ENCODE results near the gene GARIN5B. TPM values are rescaled to one million over a fixed set of nuclear protein-coding genes. Genes with fewer than 3 reads are reported as not detected.

GARIN5B gene
- total RNA-seq, 2 experiments from 2014 or later, result not detected

DNA sequence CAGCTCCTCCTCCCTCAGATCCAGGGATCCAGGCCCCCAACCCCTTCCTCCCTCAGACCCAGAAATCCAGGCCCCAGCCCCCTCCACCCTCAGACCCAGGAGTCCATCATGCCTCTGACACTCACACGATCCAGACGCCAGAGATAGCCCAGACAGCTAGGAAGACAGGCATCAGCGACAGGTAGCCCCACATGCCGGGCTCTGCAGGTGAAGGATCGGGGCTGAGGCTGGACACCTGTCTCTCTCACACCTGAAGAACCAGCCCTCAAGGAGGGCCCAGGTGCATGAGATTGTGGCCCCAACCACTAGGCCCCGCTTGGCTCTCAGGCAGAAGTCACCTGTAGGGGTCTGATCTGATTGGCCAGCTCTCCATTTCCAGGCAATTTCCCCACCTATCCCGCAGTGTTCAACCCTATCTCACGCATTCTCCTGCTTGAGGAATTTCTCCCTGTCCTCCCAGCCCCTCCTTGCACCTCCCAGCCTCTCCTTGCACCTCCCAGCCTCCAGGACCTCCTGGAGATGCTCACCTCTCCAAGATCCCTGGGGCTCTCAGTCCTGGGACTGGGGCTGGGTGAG is 42.1 kb downstream of the GARIN5B start:
- H3K36me3 Mint-ChIP-seq (ENCODE audit: low read depth), result no peaks in the 10 kb centered on the region
- H3K4me1 Mint-ChIP-seq (ENCODE audit: low read depth), result no peaks in the 10 kb centered on the region
- intact Hi-C loops (cut with micrococcal nuclease), result no loop called here
- no peak overlapping the region for H3K4me3 Mint-ChIP-seq
- CTCF ChIA-PET, result interaction anchor here (0.9 to 2.4 kb wide), 2 partner anchors 19 to 29 kb away, joined by 3 to 7 read pairs; no protein-coding TSS in a partner anchor
- H3K27ac Mint-ChIP-seq, result no peak overlapping the region
- no peak for DNase-seq
- peaks cover 6% of the 10 kb centered on the region for H3K27me3 Mint-ChIP-seq (ENCODE audit: low read depth)
- no peaks in the 10 kb centered on the region for H3K9me3 Mint-ChIP-seq

DNA sequence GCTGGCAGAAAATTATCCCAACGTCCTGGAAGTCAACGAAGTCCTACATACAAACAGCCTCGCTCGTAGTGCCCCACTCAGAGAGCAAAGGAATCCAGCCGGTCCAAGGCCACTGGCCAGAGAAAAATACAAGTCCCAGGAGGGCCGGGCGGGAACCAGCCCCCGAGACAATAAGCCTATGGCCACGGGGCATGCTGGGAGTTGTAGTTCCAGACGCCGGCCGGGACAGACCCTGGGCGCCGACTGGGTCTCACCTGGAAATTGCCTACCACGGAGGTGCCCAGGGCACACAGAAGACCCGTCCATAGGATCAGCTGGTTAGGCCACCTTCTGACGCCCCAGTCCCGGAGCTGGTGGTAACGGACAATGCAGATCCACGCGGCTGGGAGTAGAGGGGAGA is 43.3 kb downstream of the GARIN5B start:
- intact Hi-C loops (cut with micrococcal nuclease), result no loop called here
- Mint-ChIP-seq H3K4me3 (no peak overlapping the region), H3K27ac (no peak overlapping the region), H3K27me3 (ENCODE audit: low read depth) (peaks cover 6% of the 10 kb centered on the region), H3K36me3 (ENCODE audit: low read depth) (no peaks in the 10 kb centered on the region), H3K9me3 (no peaks in the 10 kb centered on the region), H3K4me1 (ENCODE audit: low read depth) (no peaks in the 10 kb centered on the region)
- DNase-seq, result no peak
- CTCF ChIA-PET, result interaction anchor here (0.6 kb wide), 1 partner anchor 38 kb away, joined by 5 read pairs; no protein-coding TSS in a partner anchor

DNA sequence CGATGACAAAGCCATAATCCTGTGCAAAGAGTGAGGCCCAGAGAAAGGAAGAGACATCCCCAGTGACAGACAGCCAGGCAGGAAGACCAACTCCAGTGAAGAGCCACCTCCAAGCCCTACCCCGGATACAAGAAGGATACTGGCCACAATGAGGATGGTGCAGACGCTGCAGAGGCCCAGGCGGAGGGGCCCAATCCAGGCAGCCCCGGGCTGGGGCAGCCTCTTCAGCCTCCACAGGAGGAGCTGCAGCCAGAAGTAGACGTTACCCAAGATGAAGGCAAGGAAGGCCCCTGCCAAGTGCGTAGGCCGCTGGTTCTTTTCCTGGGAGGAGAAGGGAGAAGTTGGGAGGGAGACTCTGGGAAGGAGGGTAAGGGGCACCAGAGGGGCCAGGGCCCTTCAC is 46.4 kb downstream of the GARIN5B start:
- no peaks in the 10 kb centered on the region for H3K4me1 Mint-ChIP-seq (ENCODE audit: low read depth)
- no peaks in the 10 kb centered on the region for H3K9me3 Mint-ChIP-seq
- CTCF ChIA-PET, result interaction anchor here (0.6 kb wide), 2 partner anchors 24 to 26 kb away, joined by 3 to 4 read pairs; no protein-coding TSS in a partner anchor
- no peak overlapping the region for H3K27ac Mint-ChIP-seq
- no peak for DNase-seq
- intact Hi-C loops (cut with micrococcal nuclease), result no loop called here
- no peaks in the 10 kb centered on the region for H3K36me3 Mint-ChIP-seq (ENCODE audit: low read depth)
- no peak overlapping the region for H3K4me3 Mint-ChIP-seq
- no peaks in the 10 kb centered on the region for H3K27me3 Mint-ChIP-seq (ENCODE audit: low read depth)

DNA sequence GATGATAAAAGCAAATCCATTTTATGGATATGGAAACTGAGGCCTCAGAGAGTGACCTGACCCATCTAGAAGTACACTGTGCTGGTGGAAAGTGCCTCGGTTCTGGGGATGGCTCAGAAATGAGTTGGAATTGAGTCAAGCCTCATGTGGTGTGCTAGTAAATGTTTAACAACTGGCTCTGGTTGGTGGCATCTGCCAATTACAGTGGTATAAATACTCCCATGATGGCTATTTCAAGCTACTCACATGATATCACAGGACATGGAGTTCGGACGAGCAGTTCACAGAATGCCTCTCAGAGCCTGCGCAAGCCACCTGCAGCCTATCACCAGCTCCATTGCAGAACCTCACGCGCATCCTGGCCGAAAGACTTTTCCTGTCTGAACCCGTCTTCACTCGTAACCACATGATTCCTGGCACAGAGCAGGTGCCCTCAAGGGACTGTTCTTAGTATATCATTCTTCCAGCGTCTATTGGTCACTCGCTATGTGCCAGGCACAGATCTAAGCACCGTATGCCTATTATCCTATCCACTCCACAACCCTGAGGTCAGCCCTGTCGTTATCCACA is 47.0 kb downstream of the GARIN5B start:
- intact Hi-C loops (cut with micrococcal nuclease), result no loop called here
- Mint-ChIP-seq H3K27me3 (ENCODE audit: low read depth) (no peaks in the 10 kb centered on the region), H3K4me1 (ENCODE audit: low read depth) (no peaks in the 10 kb centered on the region), H3K27ac (no peak overlapping the region), H3K9me3 (no peaks in the 10 kb centered on the region), H3K36me3 (ENCODE audit: low read depth) (no peaks in the 10 kb centered on the region), H3K4me3 (no peak overlapping the region)
- DNase-seq, result no peak
- CTCF ChIA-PET, result interaction anchor here (0.6 kb wide), 2 partner anchors 23 to 143 kb away, joined by 4 read pairs; no protein-coding TSS in a partner anchor

DNA sequence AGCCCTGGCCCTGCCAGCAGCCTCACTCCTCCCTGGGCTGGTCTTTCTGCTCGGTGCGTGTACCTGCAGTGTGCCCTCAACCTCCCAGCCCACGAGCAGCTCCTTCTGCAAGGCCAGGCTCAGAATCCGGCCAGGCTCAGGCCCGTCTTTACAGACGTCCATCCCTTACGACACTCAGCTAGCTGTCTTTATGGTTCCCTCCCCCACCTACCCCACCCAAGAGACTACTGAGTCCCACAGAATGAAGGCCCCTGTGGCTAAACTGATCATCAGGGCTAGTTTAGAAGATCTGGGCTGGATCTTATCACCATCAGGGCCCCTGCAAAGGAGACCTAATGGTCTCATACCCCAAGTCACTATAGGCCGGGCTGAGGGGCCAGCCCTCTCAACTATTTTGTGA is 48.7 kb downstream of the GARIN5B start:
- intact Hi-C loops (cut with micrococcal nuclease), result no loop called here
- Mint-ChIP-seq H3K27me3 (ENCODE audit: low read depth) (no peaks in the 10 kb centered on the region), H3K27ac (no peak overlapping the region), H3K4me1 (ENCODE audit: low read depth) (no peaks in the 10 kb centered on the region), H3K4me3 (no peak overlapping the region), H3K36me3 (ENCODE audit: low read depth) (no peaks in the 10 kb centered on the region), H3K9me3 (no peaks in the 10 kb centered on the region)
- DNase-seq, result no peak
- CTCF ChIA-PET, result no interaction called here

DNA sequence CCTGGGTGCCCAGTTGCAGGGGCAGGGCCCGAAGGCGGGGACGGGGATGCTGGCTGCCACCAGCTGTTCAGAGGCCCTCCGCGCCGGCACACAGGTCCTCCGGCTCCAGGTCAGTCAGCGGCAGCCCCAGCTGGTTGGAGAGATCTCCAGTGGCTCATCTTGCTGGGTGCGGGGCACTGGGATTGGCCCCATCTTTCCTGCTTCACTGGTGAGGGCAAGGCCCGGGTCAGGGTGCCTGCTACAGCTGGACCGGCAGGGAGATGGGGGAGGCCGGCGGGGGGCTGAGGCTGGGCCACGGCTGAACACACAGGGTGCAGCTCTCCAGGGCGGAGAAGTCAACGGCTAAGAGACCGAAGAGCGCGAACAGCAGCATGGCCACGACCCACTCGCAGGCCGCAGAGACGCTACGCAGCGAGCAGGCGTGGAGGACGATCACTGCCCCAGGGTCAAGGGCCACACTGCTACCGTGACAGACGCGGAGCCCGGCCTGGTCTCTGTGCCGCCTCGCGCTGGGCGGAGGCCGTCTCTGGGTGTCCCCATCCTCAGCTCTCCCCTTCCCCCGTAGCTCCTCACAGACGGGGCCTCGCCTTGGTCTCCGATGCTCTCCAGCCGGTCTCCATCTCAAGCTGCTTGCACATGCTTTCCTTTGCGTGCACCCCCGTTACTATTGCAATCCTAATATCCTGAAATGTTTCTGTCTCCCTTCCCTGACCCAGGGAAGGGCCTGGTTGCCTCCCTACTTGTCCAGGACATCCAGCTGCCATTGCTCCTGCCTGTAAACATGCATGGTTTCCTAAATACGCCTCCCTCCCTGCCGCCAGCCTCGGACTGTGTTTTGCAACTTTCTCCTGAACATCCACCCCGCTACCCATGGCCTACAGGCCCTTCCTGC is 50.2 kb downstream of the GARIN5B start:
- CTCF ChIA-PET, result interaction anchor here (0.8 to 1.4 kb wide), 3 partner anchors 11 to 155 kb away, joined by 3 to 7 read pairs (median 3); no protein-coding TSS in a partner anchor
- H3K27ac Mint-ChIP-seq, result no peak overlapping the region
- H3K9me3 Mint-ChIP-seq, result no peaks in the 10 kb centered on the region
- H3K4me1 Mint-ChIP-seq (ENCODE audit: low read depth), result no peaks in the 10 kb centered on the region
- DNase-seq, result no peak
- H3K4me3 Mint-ChIP-seq, result no peak overlapping the region
- intact Hi-C loops (cut with micrococcal nuclease), result no loop called here
- H3K36me3 Mint-ChIP-seq (ENCODE audit: low read depth), result no peaks in the 10 kb centered on the region
- no peaks in the 10 kb centered on the region for H3K27me3 Mint-ChIP-seq (ENCODE audit: low read depth)

DNA sequence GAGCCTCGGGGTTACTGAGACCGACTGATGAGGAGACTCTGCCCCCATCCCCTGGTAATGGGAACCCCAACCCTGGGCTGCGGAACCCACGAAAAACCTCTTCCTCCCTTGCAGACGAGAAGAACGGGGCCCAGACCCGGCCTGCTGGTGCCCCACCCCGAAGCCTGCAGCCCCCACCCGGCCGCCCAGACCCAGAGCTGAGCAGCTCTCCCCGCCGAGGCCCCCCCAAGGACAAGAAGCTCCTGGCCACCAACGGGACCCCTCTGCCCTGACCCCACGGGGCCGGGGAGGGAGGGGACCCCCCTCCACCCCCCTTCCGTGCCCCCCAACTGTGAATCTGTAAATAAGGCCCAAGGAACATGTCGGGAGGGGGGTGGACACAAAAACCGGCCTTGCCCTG is 51.3 kb downstream of the GARIN5B start:
- H3K27ac Mint-ChIP-seq, result no peak overlapping the region
- CTCF ChIA-PET, result interaction anchor here (0.7 kb wide), 1 partner anchor 10 kb away, joined by 3 read pairs; no protein-coding TSS in a partner anchor
- no peak overlapping the region for H3K4me3 Mint-ChIP-seq
- no peaks in the 10 kb centered on the region for H3K9me3 Mint-ChIP-seq
- H3K27me3 Mint-ChIP-seq (ENCODE audit: low read depth), result no peaks in the 10 kb centered on the region
- H3K4me1 Mint-ChIP-seq (ENCODE audit: low read depth), result no peaks in the 10 kb centered on the region
- no peak for DNase-seq
- intact Hi-C loops (cut with micrococcal nuclease), result no loop called here
- H3K36me3 Mint-ChIP-seq (ENCODE audit: low read depth), result no peaks in the 10 kb centered on the region

DNA sequence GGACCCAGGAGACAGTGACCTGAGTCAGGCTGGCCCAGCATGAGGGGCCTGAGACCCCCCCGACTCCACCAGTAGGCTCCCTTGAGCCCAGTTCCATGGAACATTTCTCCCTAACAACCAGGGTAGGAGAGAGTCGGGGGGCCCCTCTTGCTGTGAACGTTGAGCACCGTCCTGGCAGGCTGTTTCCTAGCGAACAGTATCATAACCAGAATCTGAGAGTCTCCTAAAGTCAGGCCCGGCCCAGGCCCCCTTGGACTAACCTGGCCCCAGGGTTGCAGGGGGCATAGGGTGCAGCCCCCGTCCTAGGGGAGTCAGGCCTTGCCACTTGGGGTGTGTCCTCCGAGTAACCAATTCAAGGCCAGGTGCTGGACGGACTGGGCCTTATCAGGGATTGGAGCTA is 51.7 kb downstream of the GARIN5B start:
- no peak for DNase-seq
- Mint-ChIP-seq H3K9me3 (no peaks in the 10 kb centered on the region), H3K4me3 (no peak overlapping the region), H3K36me3 (ENCODE audit: low read depth) (no peaks in the 10 kb centered on the region), H3K27me3 (ENCODE audit: low read depth) (no peaks in the 10 kb centered on the region), H3K27ac (no peak overlapping the region), H3K4me1 (ENCODE audit: low read depth) (no peaks in the 10 kb centered on the region)
- CTCF ChIA-PET, result interaction anchor here (0.7 kb wide), 1 partner anchor 10 kb away, joined by 3 read pairs; no protein-coding TSS in a partner anchor
- intact Hi-C loops (cut with micrococcal nuclease), result no loop called here

DNA sequence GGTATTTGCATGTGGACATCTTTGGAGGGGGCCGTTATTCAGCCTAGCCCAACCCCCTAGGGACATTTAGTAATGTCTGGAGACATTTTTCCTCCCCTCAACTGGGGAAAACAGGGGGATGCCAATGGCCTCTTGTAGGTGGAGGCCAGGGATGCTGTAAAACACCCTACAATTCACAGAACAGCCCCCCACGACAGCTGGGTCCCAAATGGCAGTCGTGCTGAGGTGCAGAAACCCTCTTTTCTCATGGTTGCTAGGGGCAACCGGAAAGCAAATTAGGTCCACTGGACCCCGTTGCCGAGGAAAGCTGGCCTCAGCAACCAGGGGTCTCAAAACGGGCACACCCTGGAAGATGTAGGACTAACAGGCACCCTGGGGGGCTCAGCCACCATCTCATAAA is 52.6 kb downstream of the GARIN5B start:
- Mint-ChIP-seq H3K4me1 (ENCODE audit: low read depth) (no peaks in the 10 kb centered on the region), H3K27ac (no peak overlapping the region), H3K27me3 (ENCODE audit: low read depth) (no peaks in the 10 kb centered on the region), H3K36me3 (ENCODE audit: low read depth) (no peaks in the 10 kb centered on the region), H3K4me3 (no peak overlapping the region), H3K9me3 (no peaks in the 10 kb centered on the region)
- intact Hi-C loops (cut with micrococcal nuclease), result no loop called here
- DNase-seq, result no peak
- CTCF ChIA-PET, result no interaction called here

DNA sequence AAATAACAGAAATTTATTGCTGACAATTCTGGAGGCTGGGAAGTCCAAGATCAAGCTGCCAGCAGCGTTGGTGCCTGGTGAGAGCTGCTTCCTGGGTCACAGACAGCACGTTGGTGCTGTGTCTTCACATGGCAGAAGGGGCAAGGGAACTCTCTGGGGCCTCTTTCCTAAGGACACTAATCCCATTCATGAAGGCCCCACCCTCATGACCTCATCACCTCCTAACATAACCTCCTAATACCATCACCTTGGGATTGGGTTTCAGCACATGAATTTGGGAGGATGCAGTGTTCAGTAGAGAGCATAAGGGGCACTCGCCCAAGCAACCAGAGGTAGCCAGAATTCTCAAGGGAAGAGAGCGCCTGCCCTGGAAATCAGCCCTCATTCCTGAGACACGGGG is 53.6 kb downstream of the GARIN5B start:
- H3K9me3 Mint-ChIP-seq, result no peaks in the 10 kb centered on the region
- H3K4me3 Mint-ChIP-seq, result no peak overlapping the region
- H3K27ac Mint-ChIP-seq, result no peak overlapping the region
- intact Hi-C loops (cut with micrococcal nuclease), result no loop called here
- no peaks in the 10 kb centered on the region for H3K36me3 Mint-ChIP-seq (ENCODE audit: low read depth)
- H3K4me1 Mint-ChIP-seq (ENCODE audit: low read depth), result peaks cover 2% of the 10 kb centered on the region
- no peak for DNase-seq
- CTCF ChIA-PET, result interaction anchor here (0.7 kb wide), 1 partner anchor 8 kb away, joined by 3 read pairs; no protein-coding TSS in a partner anchor
- H3K27me3 Mint-ChIP-seq (ENCODE audit: low read depth), result no peaks in the 10 kb centered on the region

DNA sequence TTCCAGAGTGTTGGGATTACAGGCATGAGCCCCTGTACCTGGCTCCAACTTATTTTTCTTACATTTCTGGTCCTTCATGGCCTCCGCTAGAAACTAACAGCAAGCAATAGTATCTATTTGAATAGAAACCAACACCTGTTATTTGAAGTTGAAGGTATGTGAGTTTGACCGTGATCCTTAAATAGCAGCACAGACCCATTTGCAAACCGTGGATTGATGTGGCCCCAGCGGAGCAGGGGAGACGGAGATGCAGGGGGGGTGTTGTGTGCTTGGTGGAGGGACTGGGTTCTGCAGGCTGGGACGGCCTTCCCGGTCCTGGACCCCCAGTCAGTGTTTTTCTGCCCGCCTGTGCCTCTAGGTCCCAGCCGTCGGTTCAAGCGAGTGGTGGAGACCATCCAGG is 54.8 kb downstream of the GARIN5B start:
- intact Hi-C loops (cut with micrococcal nuclease), result no loop called here
- peaks cover 2% of the 10 kb centered on the region for H3K4me1 Mint-ChIP-seq (ENCODE audit: low read depth)
- H3K27me3 Mint-ChIP-seq (ENCODE audit: low read depth), result no peaks in the 10 kb centered on the region
- no peak overlapping the region for H3K4me3 Mint-ChIP-seq
- no peaks in the 10 kb centered on the region for H3K9me3 Mint-ChIP-seq
- CTCF ChIA-PET, result interaction anchor here (1.0 kb wide), 1 partner anchor 16 kb away, joined by 3 read pairs; no protein-coding TSS in a partner anchor
- no peaks in the 10 kb centered on the region for H3K36me3 Mint-ChIP-seq (ENCODE audit: low read depth)
- no peak overlapping the region for H3K27ac Mint-ChIP-seq
- DNase-seq, result no peak

DNA sequence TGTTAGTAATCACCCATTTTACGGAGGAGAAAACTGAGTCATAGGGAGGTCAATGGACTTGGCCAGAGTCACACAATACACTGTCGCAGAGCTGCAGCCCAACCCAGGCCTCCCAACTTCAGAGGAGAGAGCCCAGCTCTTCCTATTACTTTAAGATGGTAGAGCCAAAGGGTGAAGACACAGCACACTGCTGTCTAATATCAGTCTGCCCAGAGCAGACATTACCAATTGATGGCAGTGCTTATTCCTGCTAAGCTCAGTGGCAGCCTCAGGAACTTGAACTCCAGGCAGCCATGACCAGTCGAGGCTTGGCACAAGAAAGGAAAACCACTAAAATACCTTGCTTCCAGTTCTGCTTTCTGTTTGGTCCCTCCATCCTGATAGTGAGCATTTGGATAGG is 56.3 kb downstream of the GARIN5B start:
- no peak for DNase-seq
- Mint-ChIP-seq H3K9me3 (no peaks in the 10 kb centered on the region), H3K4me3 (no peak overlapping the region), H3K36me3 (ENCODE audit: low read depth) (no peaks in the 10 kb centered on the region), H3K27ac (no peak overlapping the region), H3K4me1 (ENCODE audit: low read depth) (peaks cover 6% of the 10 kb centered on the region), H3K27me3 (ENCODE audit: low read depth) (no peaks in the 10 kb centered on the region)
- CTCF ChIA-PET, result interaction anchor here (1.2 kb wide), 2 partner anchors 13 to 147 kb away, joined by 3 read pairs; no protein-coding TSS in a partner anchor
- intact Hi-C loops (cut with micrococcal nuclease), result no loop called here
